ENCODE results near the gene STAT3.

GRCh38 chr17:42403150-42403549 lies 14.9 kb upstream of the STAT3 start:
- TF ChIP-seq CTCF (IDR thresholded peaks at IDR 0.05), result peak in 4 of 7 experiments; percentile 5 to 30 (median 9)
- no peak for TF ChIP-seq POLR2A (IDR thresholded peaks at IDR 0.05)
